ENCODE data around the gene SNX3.

The SNX3 gene

DNA sequence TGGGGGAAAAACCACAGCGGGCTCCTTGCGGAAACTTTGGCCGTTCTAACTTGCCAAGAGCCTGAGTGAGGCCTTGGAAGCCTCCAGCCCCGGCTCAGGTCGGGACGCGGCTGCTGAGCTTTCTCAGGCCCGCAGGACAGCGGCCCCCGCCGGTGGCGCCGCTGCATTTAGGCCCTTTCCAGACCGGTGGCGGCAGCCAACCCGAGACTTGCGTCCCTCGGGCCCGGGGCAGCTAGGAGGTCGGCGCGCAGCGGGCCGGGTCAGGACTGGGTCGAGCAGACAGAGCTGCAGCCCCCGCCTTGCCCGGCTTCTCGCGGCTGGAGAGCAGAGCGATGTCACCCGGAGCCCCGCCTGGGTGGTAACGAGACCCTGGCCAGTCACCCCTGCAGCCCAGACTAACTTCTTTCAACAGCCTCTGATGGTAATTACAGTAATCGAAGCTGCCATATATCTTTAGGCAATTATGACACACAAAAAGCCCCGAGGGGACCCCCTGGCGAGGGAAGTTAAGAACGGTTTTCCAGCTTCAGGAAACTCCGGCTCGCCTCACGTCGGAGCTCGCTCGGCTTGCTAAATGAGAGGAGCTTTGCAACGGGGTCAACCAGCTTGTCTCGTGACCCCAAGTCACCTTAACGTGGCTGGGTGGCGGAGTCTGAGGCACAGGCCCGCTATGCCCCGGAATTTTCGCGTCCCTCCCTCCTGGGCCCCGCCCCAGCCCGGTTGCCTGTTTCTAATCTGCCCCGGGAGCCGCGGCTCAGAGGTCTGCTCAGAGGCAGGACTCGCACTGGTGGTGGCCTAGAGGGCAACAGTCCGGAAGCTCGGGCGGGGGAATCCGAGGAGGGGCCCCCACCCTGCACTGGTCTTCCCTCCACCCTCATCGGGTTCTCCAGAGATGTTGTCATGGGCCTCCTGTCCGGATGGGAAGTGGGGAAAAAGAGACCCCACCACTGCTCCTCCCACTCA lies 92.1 kb downstream of the SNX3 start:
- DNase-seq = no peak

- no peak for DNase-seq
Observed at GRCh38 chr6:108168090-108168463, 92.8 kb downstream of the SNX3 start.

GRCh38 chr6:108167449-108168089 lies 93.3 kb downstream of the SNX3 start:
- no peak for DNase-seq

DNA sequence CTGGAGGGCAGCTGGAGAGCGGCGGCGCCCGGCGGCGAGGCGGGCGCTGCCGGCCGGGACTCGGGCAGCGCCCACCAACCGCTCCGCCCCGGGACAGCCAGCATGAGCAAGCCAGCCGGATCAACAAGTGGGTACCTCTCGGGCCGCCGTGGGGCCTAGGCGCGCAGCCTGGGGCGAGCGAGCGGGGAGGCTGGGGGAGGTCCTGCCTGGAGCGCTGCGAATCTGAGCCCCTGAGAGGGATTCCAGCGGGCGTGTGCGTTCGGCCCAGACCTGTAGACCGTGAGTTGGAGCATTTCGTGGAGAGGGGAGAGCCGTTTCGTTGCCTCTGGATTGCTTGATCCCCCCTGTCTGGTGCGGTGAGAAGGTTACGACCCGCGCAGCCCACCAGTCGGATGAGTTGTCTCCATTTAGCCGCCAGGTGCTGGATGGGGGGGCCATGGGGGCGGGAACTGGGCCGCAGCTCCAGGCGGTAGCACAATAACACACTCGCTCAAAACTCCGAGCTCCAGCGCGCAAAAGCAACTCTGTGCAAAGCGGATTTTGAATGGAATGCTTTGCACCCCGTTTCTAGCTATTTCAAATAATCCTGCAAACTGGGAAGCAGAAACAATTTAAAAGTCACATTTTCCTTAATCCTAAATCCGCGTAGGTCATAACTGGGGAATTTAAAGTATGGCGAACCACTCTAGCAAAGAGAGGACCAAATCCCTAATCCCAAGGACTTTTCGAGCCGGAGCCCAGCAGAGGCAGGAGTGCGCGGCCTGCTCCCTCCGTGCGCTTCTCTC lies 94.0 kb downstream of the SNX3 start:
- DNase-seq = no peak

GRCh38 chr6:108165714-108166663 lies 94.9 kb downstream of the SNX3 start, which contains the start of gene NR2E1:
NR2E1 (plus strand) TSS chr6:108166022; CDS start chr6:108166766, 744 bp downstream.
- DNase-seq = no peak

- DNase-seq = no peak
Observed at GRCh38 chr6:108164815-108165706, 95.8 kb downstream of the SNX3 start.

- DNase-seq = no peak
Observed at GRCh38 chr6:108164543-108164814, 96.4 kb downstream of the SNX3 start.

DNA sequence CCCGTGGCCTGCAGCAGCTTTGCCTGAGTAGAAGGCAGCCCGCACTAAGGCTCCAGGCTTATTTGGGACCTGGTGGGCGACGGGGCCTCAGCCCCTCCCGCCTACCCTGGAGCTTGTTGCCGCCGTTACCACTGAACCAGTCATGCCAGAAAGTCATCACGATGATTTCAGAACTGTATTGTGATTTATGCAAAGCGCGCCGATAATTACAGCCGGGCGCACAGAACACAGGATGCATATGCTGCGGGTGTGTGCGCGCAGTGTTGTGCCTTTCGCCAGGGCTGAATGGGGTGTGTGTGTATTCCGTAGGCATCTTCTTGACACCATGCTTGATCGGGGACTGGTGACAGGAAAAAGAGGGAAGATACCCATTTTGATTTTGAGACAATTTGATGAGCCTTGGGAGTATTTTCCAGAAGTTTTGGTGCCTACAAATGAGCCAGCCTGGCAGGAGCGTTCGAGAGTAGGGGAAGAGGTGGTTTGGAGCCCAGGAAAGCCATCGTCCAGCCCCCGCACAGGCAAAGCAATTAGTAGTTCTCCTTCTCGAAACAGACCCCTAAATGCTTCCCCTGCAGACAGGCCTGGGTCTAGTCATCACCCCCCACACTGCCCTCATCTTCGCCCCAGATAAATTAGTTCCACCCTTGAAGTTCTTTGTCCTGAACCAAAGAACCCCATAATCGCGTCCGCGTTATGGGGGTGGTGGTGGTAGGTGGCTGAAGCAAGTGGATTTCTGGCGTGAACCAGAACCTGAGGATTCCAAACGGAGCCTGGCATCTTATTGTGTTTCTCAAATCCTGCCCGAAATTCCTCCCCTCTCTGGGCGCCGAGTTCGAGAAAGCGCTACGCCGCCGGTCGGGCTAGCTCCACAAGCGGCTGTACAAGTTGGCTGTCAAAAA lies 96.9 kb downstream of the SNX3 start:
- DNase-seq = no peak

GRCh38 chr6:108163267-108163643 lies 97.6 kb downstream of the SNX3 start:
- no peak for DNase-seq

DNA sequence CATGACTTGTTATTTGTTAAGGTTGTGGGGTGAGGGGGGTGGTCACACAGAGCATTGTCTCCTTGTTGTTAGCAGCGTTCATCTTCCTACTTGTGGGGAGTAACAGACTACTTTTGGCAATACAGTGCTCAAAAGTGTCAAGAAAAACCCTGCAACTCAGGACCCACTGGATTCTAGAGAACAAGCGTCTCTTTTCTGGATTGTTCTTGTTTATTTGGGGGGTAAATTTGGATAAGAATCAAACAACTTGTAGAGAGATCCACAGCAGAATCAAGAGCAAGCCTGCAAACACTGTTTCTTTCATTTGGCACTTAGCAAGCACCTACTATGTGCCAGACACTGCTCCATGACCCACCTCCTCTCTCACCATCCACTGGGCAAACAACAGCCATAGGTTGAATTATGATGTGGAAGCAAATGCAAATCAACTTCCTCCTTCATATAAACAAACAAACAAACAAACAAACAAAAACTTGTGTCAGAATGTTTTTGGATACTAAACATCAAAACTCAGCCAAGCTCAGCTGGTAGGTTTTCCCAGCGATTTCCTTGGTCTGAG lies 99.0 kb downstream of the SNX3 start:
- no peak for DNase-seq

Data from KG1 (cell line).